Measurements from ENCODE around the gene PIEZO1.
A peak's percentile ranks its signal among the peaks of the same experiment; 100 is the strongest.

The PIEZO1 gene

GRCh38 chr16:88686062-88686438 lies 99.0 kb downstream of the PIEZO1 start:
- ChIA-PET CTCF (interaction anchor here (3.0 kb wide), 1 partner anchor 11 kb away, joined by 11 read pairs; no protein-coding TSS in a partner anchor), POLR2A (no interaction called here)
- H3K4me3 ChIP-seq (ENCODE audit: low read depth, low read length), result peak overlapping the region; percentile 48
- no peak for DNase-seq (ENCODE audit: low read depth, low spot score)
- no peak for TF ChIP-seq CTCF (IDR thresholded peaks at IDR 0.05; ENCODE audit: insufficient read depth, low read length, missing control alignments)

GRCh38 chr16:88685156-88686061 lies 99.6 kb downstream of the PIEZO1 start:
- POLR2A ChIA-PET, result no interaction called here

GRCh38 chr16:88684569-88685155 lies 100.4 kb downstream of the PIEZO1 start:
- no peak for DNase-seq (ENCODE audit: low read depth, low spot score)
- ChIA-PET POLR2A (no interaction called here), CTCF (interaction anchor here (0.8 to 3.0 kb wide), 8 partner anchors 9 to 174 kb away, joined by 3 to 11 read pairs (median 3); no protein-coding TSS in a partner anchor)
- TF ChIP-seq CTCF (IDR thresholded peaks at IDR 0.05; ENCODE audit: insufficient read depth, low read length, missing control alignments), result no peak
- H3K4me3 ChIP-seq (ENCODE audit: low read depth, low read length), result no peak overlapping the region

More at GRCh38 chr16:88685156-88686061, 99.6 kb downstream of the PIEZO1 start:
- TF ChIP-seq CTCF (IDR thresholded peaks at IDR 0.05; ENCODE audit: insufficient read depth, low read length, missing control alignments), result peak; percentile 68
- no peak for DNase-seq (ENCODE audit: low read depth, low spot score)
- CTCF ChIA-PET, result interaction anchor here (0.8 to 3.0 kb wide), 8 partner anchors 8 to 173 kb away, joined by 3 to 11 read pairs (median 3); no protein-coding TSS in a partner anchor
- H3K4me3 ChIP-seq (ENCODE audit: low read depth, low read length), result peak overlapping the region; percentile 48

- no peak for TF ChIP-seq CTCF (IDR thresholded peaks at IDR 0.05; ENCODE audit: insufficient read depth, low read length, missing control alignments)
- H3K4me3 ChIP-seq (ENCODE audit: low read depth, low read length), result no peak overlapping the region
- ChIA-PET POLR2A (no interaction called here), CTCF (interaction anchor here (1.0 to 2.1 kb wide), 2 partner anchors 10 to 14 kb away, joined by 4 read pairs; no protein-coding TSS in a partner anchor)
- no peak for DNase-seq (ENCODE audit: low read depth, low spot score)
These were observed 103.1 kb downstream of the PIEZO1 start for GRCh38 chr16:88681709-88682451.

- DNase-seq (ENCODE audit: low read depth, low spot score), result no peak
- TF ChIP-seq CTCF (IDR thresholded peaks at IDR 0.05; ENCODE audit: insufficient read depth, low read length, missing control alignments), result peak; percentile 3
- H3K4me3 ChIP-seq (ENCODE audit: low read depth, low read length), result no peak overlapping the region
- POLR2A ChIA-PET, result no interaction called here
- CTCF ChIA-PET, result interaction anchor here (1.0 to 2.1 kb wide), 4 partner anchors 9 to 18 kb away, joined by 3 to 4 read pairs (median 4); no protein-coding TSS in a partner anchor
These were observed 103.8 kb downstream of the PIEZO1 start for GRCh38 chr16:88681084-88681680.

All from AG04449 (cell line).